ENCODE results near the gene PRDM16.

Gene PRDM16

GRCh38 chr1:3040004-3040403 lies 29.0 kb upstream of the PRDM16 start:
- H3K4me3 ChIP-seq (ENCODE audit: low read length in 2 of 2) = no peak overlapping the region
- H3K4me1 ChIP-seq (ENCODE audit: control insufficient read depth, insufficient read depth, low read length) = peaks cover 2% of the 10 kb centered on the region
- H3K27me3 ChIP-seq (ENCODE audit: control insufficient read depth in 1 of 2, insufficient read depth in 2 of 2, low read length in 2 of 2) = peaks cover 21 to 34% of the 10 kb centered on the region in 2 donors
- no peak overlapping the region for H3K27ac ChIP-seq (ENCODE audit: low read length)
- H3K36me3 ChIP-seq (ENCODE audit: control insufficient read depth in 2 of 2, insufficient read depth in 2 of 2, low read length in 2 of 2) = no peaks in the 10 kb centered on the region
- no peak overlapping the region for H3K9ac ChIP-seq (ENCODE audit: low read length in 2 of 2)
- H3K9me3 ChIP-seq (ENCODE audit: control insufficient read depth in 2 of 2, low read length in 2 of 2) = no peaks in the 10 kb centered on the region

- peaks cover 20 to 29% of the 10 kb centered on the region in 2 donors for H3K27me3 ChIP-seq (ENCODE audit: control insufficient read depth in 1 of 2, insufficient read depth in 2 of 2, low read length in 2 of 2)
- H3K4me3 ChIP-seq (ENCODE audit: low read length in 2 of 2) = no peak overlapping the region
- no peak overlapping the region for H3K9ac ChIP-seq (ENCODE audit: low read length in 2 of 2)
- H3K27ac ChIP-seq (ENCODE audit: low read length) = no peak overlapping the region
- no peaks in the 10 kb centered on the region for H3K9me3 ChIP-seq (ENCODE audit: control insufficient read depth in 2 of 2, low read length in 2 of 2)
- no peaks in the 10 kb centered on the region for H3K36me3 ChIP-seq (ENCODE audit: control insufficient read depth in 2 of 2, insufficient read depth in 2 of 2, low read length in 2 of 2)
- H3K4me1 ChIP-seq (ENCODE audit: control insufficient read depth, insufficient read depth, low read length) = peaks cover 2% of the 10 kb centered on the region
Measured at GRCh38 chr1:3042481-3042880, 26.5 kb upstream of the PRDM16 start.

- peaks cover 0 to 3% of the 10 kb centered on the region in 2 donors for H3K9me3 ChIP-seq (ENCODE audit: control insufficient read depth in 2 of 2, low read length in 2 of 2)
- H3K4me3 ChIP-seq (ENCODE audit: low read length in 2 of 2) = no peak overlapping the region
- no peaks in the 10 kb centered on the region for H3K4me1 ChIP-seq (ENCODE audit: control insufficient read depth, insufficient read depth, low read length)
- H3K27me3 ChIP-seq (ENCODE audit: control insufficient read depth in 1 of 2, insufficient read depth in 2 of 2, low read length in 2 of 2) = peaks cover 17 to 20% of the 10 kb centered on the region in 2 donors
- no peak overlapping the region for H3K27ac ChIP-seq (ENCODE audit: low read length)
- no peak overlapping the region for H3K9ac ChIP-seq (ENCODE audit: low read length in 2 of 2)
- no peaks in the 10 kb centered on the region for H3K36me3 ChIP-seq (ENCODE audit: control insufficient read depth in 2 of 2, insufficient read depth in 2 of 2, low read length in 2 of 2)
Measured at GRCh38 chr1:3049164-3049563, 19.8 kb upstream of the PRDM16 start.

DNA sequence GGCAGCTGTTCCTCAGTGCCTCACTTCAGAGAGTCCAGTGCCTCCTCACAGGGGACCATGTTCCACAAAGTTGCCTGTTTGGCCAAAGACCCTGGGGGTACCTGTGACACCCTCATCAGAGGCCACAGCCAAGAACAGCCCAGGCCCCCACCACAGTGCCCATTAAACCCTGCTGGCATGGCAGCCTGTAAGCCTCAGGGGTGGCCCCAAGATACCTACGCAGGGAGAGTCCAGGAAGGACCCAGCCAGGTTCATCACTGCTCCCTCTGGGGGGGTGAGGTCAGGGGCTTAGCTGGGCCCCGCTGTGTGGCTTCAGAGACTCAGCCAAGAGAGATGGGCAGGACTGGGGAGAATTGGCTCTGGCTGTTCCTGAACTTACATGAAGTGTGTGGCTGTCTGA lies 19.1 kb upstream of the PRDM16 start:
- Histone ChIP-seq H3K27me3 (ENCODE audit: control insufficient read depth in 1 of 2, insufficient read depth in 2 of 2, low read length in 2 of 2) (peaks cover 17% of the 10 kb centered on the region in 2 donors), H3K4me1 (ENCODE audit: control insufficient read depth, insufficient read depth, low read length) (no peaks in the 10 kb centered on the region), H3K4me3 (ENCODE audit: low read length in 2 of 2) (no peak overlapping the region), H3K27ac (ENCODE audit: low read length) (no peak overlapping the region), H3K36me3 (ENCODE audit: control insufficient read depth in 2 of 2, insufficient read depth in 2 of 2, low read length in 2 of 2) (no peaks in the 10 kb centered on the region), H3K9me3 (ENCODE audit: control insufficient read depth in 2 of 2, low read length in 2 of 2) (peaks cover 0 to 3% of the 10 kb centered on the region in 2 donors), H3K9ac (ENCODE audit: low read length in 2 of 2) (no peak overlapping the region)

DNA sequence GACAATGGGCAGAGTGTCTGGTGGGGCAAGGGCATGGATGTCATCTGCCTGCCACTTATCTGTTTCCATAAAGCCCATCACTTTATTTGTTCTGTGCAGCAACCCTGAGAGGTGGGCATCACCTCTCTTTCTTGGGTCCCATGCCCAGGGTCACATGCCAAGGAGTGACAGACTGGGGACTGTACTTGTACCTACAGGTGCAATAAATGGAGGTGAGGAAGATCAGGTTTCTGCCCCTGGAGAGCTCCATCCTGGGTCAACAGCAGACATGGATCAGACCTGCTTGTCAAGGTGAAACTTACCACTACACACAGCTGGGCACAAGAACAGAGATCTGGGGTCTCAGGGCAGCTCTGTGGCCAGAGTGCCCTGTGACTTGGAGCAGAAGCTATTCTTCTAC lies 18.4 kb upstream of the PRDM16 start:
- Histone ChIP-seq H3K36me3 (ENCODE audit: control insufficient read depth in 2 of 2, insufficient read depth in 2 of 2, low read length in 2 of 2) (no peaks in the 10 kb centered on the region), H3K27me3 (ENCODE audit: control insufficient read depth in 1 of 2, insufficient read depth in 2 of 2, low read length in 2 of 2) (peaks cover 11 to 17% of the 10 kb centered on the region in 2 donors), H3K9ac (ENCODE audit: low read length in 2 of 2) (no peak overlapping the region), H3K9me3 (ENCODE audit: control insufficient read depth in 2 of 2, low read length in 2 of 2) (peaks cover 0 to 3% of the 10 kb centered on the region in 2 donors), H3K4me1 (ENCODE audit: control insufficient read depth, insufficient read depth, low read length) (no peaks in the 10 kb centered on the region), H3K4me3 (ENCODE audit: low read length in 2 of 2) (no peak overlapping the region), H3K27ac (ENCODE audit: low read length) (no peak overlapping the region)

DNA sequence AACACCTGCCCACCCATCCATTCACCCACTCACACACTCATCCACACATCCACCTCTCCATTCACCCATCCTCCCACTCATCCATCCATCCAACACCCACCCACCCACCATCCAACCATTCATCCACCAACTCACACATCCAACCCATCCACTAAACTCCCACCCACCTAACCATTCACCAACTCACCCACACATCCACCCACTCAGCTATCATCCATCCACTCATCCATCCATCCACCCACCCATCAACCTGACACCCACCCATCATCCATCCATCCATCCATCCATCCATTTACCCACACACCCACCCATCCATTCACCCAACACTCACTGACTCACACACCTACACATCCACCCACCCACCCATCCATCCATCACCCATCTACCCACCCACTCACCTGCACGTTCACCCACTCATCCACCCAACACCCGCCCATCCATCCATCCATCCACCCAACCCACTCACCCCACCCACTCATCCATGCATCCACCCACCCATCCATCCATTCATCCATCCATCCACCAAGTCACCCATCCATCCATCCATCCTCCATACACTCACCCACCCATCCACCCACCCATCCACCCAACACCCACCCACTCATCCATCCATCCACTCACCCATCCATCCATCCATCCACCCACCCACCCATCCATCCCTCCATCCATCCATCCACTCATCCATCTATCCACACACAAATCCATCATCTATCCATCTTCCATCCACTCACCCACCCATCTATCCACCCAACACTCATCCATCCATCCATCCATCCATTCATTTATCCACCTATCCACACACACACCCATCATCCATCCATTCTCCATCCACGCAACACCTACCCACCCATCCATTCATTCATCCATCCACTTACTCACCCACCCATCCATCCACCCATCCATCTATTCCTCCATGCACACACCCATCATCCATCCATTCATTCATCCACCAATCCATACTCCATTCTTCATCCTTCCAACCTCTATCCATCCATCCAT lies 17.4 kb upstream of the PRDM16 start:
- peaks cover 0 to 3% of the 10 kb centered on the region in 2 donors for H3K9me3 ChIP-seq (ENCODE audit: control insufficient read depth in 2 of 2, low read length in 2 of 2)
- H3K36me3 ChIP-seq (ENCODE audit: control insufficient read depth in 2 of 2, insufficient read depth in 2 of 2, low read length in 2 of 2) = no peaks in the 10 kb centered on the region
- no peak overlapping the region for H3K4me3 ChIP-seq (ENCODE audit: low read length in 2 of 2)
- no peak overlapping the region for H3K9ac ChIP-seq (ENCODE audit: low read length in 2 of 2)
- H3K27me3 ChIP-seq (ENCODE audit: control insufficient read depth in 1 of 2, insufficient read depth in 2 of 2, low read length in 2 of 2) = peaks cover 11 to 17% of the 10 kb centered on the region in 2 donors
- no peak overlapping the region for H3K27ac ChIP-seq (ENCODE audit: low read length)
- no peaks in the 10 kb centered on the region for H3K4me1 ChIP-seq (ENCODE audit: control insufficient read depth, insufficient read depth, low read length)

- no peaks in the 10 kb centered on the region for H3K36me3 ChIP-seq (ENCODE audit: control insufficient read depth in 2 of 2, insufficient read depth in 2 of 2, low read length in 2 of 2)
- H3K27ac ChIP-seq (ENCODE audit: low read length) = no peak overlapping the region
- H3K27me3 ChIP-seq (ENCODE audit: control insufficient read depth in 1 of 2, insufficient read depth in 2 of 2, low read length in 2 of 2) = peaks cover 11 to 20% of the 10 kb centered on the region in 2 donors
- no peak overlapping the region for H3K4me3 ChIP-seq (ENCODE audit: low read length in 2 of 2)
- no peaks in the 10 kb centered on the region for H3K4me1 ChIP-seq (ENCODE audit: control insufficient read depth, insufficient read depth, low read length)
- H3K9me3 ChIP-seq (ENCODE audit: control insufficient read depth in 2 of 2, low read length in 2 of 2) = peaks cover 0 to 3% of the 10 kb centered on the region in 2 donors
- H3K9ac ChIP-seq (ENCODE audit: low read length in 2 of 2) = no peak overlapping the region
Measured at GRCh38 chr1:3052501-3052900, 16.5 kb upstream of the PRDM16 start.

DNA sequence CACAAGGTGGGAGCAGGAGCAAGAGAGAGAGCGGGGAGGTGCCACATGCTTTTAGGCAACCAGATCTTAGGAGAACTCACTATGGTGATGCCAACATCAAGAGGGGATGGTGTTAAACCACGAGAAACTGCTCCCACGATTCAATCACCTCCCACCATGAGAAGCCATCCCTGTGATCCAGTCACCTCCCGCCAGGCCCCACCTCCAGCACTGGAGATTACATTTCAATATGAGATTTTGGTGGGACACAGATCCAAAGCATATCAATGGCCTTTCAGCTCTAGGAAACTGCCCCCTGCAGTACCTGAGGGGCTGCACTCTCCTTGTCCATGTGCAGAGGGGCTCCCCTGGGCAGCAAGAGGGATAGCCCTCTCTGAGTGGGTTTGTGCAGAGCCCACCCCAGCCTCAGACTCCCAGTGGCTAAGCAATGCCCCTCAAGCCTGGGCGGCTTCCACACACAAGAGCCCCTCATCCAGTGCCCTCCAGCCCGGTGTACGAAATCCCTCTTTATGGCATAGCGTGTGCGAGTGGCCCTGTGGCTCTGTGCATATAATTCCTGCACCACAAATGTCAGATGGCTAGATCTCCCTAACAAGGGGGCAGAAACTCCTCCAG lies 15.5 kb upstream of the PRDM16 start:
- Histone ChIP-seq H3K4me1 (ENCODE audit: control insufficient read depth, insufficient read depth, low read length) (no peaks in the 10 kb centered on the region), H3K36me3 (ENCODE audit: control insufficient read depth in 2 of 2, insufficient read depth in 2 of 2, low read length in 2 of 2) (no peaks in the 10 kb centered on the region)

DNA sequence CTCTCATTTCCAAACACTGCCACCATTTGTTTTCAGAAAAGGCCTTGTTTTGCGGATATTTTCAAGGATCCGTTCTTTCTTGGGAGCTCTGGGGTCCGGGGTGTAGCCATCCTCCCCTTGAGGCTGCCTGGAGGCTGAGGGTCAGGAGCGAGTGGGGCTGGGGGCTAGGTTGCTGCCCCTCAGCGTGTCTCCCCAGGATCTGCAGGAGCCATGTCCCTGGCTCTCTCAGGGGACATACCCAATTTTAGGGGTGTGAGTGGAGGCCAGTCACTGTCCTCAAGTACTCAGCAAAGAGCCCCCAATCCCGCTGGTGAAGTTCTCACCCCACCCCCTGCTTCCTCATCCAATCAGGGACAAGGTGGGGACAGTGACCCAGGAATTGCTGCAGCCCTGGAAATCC lies 15.0 kb upstream of the PRDM16 start:
- H3K27me3 ChIP-seq (ENCODE audit: control insufficient read depth in 1 of 2, insufficient read depth in 2 of 2, low read length in 2 of 2) = peaks cover 14 to 29% of the 10 kb centered on the region in 2 donors
- H3K9me3 ChIP-seq (ENCODE audit: control insufficient read depth in 2 of 2, low read length in 2 of 2) = peaks cover 1 to 3% of the 10 kb centered on the region in 2 donors
- H3K9ac ChIP-seq (ENCODE audit: low read length in 2 of 2) = no peak overlapping the region

More for the DNA sequence above, 15.5 kb upstream of the PRDM16 start:
- Histone ChIP-seq H3K4me3 (ENCODE audit: low read length in 2 of 2) (no peak overlapping the region), H3K9ac (ENCODE audit: low read length in 2 of 2) (no peak overlapping the region), H3K9me3 (ENCODE audit: control insufficient read depth in 2 of 2, low read length in 2 of 2) (peaks cover 0 to 3% of the 10 kb centered on the region in 2 donors), H3K27ac (ENCODE audit: low read length) (no peak overlapping the region), H3K27me3 (ENCODE audit: control insufficient read depth in 1 of 2, insufficient read depth in 2 of 2, low read length in 2 of 2) (peaks cover 11 to 26% of the 10 kb centered on the region in 2 donors)

DNA sequence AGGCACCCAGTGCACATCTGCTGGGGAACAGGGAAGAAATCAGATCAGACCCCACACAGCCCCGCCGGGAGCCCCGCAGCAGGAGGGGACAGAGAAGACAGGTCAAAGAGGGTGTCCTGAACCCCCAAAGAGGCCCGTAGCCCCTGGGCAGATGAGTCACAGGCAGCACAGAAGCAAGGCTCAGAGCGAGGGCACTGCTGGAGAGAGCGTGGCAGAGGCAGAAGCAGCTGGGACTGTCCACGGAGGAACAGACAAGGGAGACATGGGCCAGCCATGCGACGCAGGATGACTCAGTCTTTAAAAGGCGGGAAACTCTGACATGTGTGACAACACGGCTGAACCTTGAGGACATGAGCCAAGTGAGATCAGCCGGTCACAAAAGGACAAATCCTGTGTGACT lies 14.5 kb upstream of the PRDM16 start:
- Histone ChIP-seq H3K36me3 (ENCODE audit: control insufficient read depth in 2 of 2, insufficient read depth in 2 of 2, low read length in 2 of 2) (no peaks in the 10 kb centered on the region), H3K27me3 (ENCODE audit: control insufficient read depth in 1 of 2, insufficient read depth in 2 of 2, low read length in 2 of 2) (peaks cover 14 to 29% of the 10 kb centered on the region in 2 donors), H3K9ac (ENCODE audit: low read length in 2 of 2) (no peak overlapping the region), H3K4me1 (ENCODE audit: control insufficient read depth, insufficient read depth, low read length) (no peaks in the 10 kb centered on the region), H3K4me3 (ENCODE audit: low read length in 2 of 2) (no peak overlapping the region), H3K27ac (ENCODE audit: low read length) (no peak overlapping the region), H3K9me3 (ENCODE audit: control insufficient read depth in 2 of 2, low read length in 2 of 2) (peaks cover 0 to 3% of the 10 kb centered on the region in 2 donors)

More for the DNA sequence above, 15.0 kb upstream of the PRDM16 start:
- Histone ChIP-seq H3K36me3 (ENCODE audit: control insufficient read depth in 2 of 2, insufficient read depth in 2 of 2, low read length in 2 of 2) (no peaks in the 10 kb centered on the region), H3K27ac (ENCODE audit: low read length) (no peak overlapping the region), H3K4me1 (ENCODE audit: control insufficient read depth, insufficient read depth, low read length) (no peaks in the 10 kb centered on the region), H3K4me3 (ENCODE audit: low read length in 2 of 2) (no peak overlapping the region)
